Measurements from ENCODE around the gene MDH1B.
"Not testable (repeated sequence)": the region's sequence is repeated elsewhere in the genome, so short reads cannot be mapped to it uniquely, and the experiment has no call there.

Gene MDH1B

GRCh38 chr2:206765242-206766056 lies at the start of gene MDH1B, which contains the start of gene FASTKD2:
TSS of gene MDH1B (minus strand) at chr2:206765328. CDS start at chr2:206765271, 57 bp downstream.
TSS of gene FASTKD2 (plus strand) at chr2:206765606. CDS start at chr2:206766694, 1,088 bp downstream.
- DNase-seq (ENCODE audit: low read depth in 2 of 2) = peak; percentile 67 to 71

DNA sequence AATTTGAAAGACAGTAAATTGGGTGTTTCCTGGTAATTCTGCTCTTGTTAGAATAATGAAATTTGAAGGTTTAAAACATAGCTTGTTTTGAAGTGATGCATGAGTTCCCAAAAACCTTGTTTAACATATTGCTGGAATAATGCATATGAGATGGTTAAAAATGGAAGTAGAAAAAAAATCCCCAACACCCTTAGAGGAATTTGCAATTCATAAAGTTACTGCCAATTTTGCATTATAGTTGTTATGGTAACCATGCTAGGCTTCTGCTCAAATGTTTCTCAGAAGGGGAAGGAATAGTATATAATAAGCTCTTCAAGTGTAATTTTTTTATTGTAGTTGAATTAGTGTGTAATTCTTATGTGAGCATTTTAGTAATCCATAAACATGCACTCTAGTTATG lies 49.4 kb upstream of the MDH1B start:
- no peak for DNase-seq (ENCODE audit: low read depth in 2 of 2)

- DNase-seq (ENCODE audit: low read depth in 2 of 2) = not testable (repeated sequence)
These were observed 47.3 kb upstream of the MDH1B start for GRCh38 chr2:206812471-206812870.

DNA sequence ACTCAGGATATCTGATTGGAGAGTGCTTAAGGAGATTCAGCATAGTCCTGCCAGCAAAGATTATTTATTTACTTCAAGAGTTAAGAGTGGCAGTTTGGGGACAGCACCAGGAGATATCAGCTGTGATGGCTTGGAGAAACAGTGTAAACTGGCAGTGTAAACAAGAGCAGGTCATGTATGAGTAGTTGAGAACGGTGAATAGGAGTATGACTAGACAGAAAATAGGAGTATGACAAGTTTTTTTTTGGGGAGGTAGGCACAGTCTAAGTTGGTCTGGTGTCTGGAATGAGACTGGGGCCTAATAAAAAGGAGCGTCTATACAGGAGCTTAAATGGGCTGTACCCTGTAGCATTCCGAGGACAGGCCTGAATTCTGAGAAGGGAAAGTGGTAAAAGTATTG lies 42.5 kb upstream of the MDH1B start:
- DNase-seq (ENCODE audit: low read depth in 2 of 2) = not testable (repeated sequence)

- no peak for DNase-seq (ENCODE audit: low read depth in 2 of 2)
These were observed 40.9 kb upstream of the MDH1B start for GRCh38 chr2:206805887-206806607.

GRCh38 chr2:206804326-206804725 lies 39.2 kb upstream of the MDH1B start:
- no peak for DNase-seq (ENCODE audit: low read depth in 2 of 2)

- DNase-seq (ENCODE audit: low read depth in 2 of 2) = no peak
These were observed 37.8 kb upstream of the MDH1B start for GRCh38 chr2:206802654-206803514.

DNA sequence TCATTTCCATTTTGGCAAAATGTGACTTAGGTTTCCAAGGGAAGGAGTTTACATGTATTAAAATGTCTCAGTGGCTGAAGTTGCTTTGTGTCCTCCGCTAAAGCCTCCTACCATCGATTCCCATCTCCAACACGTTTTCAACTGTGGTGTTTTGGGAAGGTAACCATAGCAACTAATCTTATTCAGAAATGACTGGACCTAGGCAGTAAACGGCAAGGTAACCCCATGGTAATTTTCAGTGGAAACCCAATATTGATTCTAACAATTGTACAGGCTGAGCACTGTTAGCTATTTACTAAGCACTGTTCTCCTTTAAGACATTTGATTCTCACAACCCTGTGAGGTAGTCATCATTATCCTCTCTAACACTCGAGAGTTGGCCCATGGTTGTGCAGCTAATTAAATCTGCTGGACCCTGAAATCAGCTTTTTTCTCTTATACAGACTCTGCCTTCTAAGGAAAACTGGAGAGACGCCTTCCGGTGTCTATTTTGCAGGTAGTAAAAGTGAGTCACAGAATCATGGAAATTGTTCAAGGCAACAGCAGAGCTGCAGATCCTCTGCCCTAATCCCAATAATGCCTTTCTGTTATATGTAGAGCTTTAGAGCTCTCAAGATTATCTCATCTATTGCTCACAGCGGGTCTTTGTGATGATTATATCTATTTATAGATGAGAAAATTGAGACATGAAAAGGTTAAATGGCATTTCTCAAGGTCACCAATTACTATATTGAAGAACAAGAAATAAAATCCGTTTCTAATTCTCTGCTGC lies 36.5 kb upstream of the MDH1B start:
- DNase-seq (ENCODE audit: low read depth in 2 of 2) = no peak

GRCh38 chr2:206800506-206801417 lies 35.6 kb upstream of the MDH1B start:
- no peak for DNase-seq (ENCODE audit: low read depth in 2 of 2)

- DNase-seq (ENCODE audit: low read depth in 2 of 2) = no peak
These were observed 34.0 kb upstream of the MDH1B start for GRCh38 chr2:206799083-206799482.

- DNase-seq (ENCODE audit: low read depth in 2 of 2) = no peak
These were observed 32.9 kb upstream of the MDH1B start for GRCh38 chr2:206798000-206798399.

DNA sequence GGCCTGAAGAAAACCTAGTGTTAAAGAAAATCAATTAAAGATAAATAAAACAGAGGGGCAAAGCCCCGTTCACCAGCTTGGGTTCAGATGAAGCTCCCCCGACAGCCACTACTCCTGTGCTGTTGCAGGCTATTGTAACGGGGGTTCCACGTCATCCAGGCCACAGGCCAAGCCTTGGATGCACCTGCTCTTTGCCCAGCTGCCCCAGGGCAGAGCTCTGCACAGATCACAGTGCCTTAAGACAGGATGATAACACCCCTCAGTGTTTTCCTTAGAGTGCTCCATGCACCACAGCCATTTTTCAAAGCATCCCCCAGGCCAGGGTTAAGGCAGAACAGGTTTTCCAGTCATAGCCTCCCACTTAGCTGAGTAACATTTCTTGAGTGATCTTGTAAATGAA lies 32.2 kb upstream of the MDH1B start:
- DNase-seq (ENCODE audit: low read depth in 2 of 2) = no peak

DNA sequence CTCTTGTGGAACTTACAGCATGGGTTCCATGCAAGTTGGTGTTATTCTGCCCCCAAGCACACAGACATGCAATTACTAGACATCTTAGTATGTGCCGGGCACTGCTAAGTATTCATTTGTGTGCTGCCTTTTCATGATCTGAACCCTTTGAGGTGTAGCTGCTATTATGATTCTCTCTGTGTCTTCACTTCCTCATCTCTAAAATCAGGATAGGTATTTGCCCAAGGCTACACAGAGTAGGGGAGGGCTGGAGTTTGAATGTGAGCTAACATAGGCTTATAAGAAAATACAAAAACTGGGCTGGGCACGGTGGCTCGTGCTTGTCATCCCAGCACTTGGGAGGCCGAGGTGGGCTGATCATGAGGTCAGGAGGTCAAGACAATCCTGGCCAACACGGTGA lies 27.5 kb upstream of the MDH1B start:
- no peak for DNase-seq (ENCODE audit: low read depth in 2 of 2)

- DNase-seq (ENCODE audit: low read depth in 2 of 2) = no peak
These were observed 25.3 kb upstream of the MDH1B start for GRCh38 chr2:206790311-206790935.

- DNase-seq (ENCODE audit: low read depth in 2 of 2) = no peak
These were observed 19.6 kb upstream of the MDH1B start for GRCh38 chr2:206784559-206785353.

DNA sequence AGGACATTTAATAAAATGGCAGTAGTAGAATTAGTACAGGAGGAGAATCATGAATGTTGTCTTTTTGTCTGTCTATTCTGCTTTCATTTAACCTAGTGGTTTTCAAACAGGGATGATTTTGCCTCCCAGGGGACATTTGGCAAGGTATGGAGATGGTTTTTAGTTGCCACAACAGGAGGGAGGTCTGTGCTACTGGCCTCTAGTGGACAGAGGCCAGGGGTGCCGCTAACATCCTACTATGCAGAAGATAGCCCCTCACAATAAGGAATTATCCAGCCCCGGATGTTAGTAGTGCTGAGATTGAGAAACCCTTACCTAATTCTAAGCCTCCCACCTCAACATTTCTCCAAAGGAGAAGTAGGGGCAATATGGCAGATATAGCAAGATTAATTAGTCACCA lies 18.6 kb upstream of the MDH1B start:
- no peak for DNase-seq (ENCODE audit: low read depth in 2 of 2)

DNA sequence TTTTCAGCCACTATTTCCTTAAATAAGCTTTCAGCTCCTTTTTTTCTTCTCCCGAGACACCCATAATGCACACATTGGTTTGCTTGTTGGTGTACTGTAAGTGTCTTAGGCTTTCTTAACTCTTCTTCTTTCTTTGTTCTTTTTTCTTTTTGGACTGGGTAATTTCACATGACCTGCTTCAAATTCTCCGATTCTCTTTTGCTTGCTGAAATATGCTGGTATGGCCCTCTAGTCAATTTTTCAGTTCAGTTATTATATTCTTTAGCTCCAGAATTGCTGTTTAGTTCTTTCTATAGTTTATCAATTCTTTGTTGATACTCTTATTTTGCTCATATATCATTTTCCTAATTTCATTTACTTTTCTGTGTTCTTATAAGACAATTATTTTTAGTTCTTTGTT lies 15.5 kb upstream of the MDH1B start:
- no peak for DNase-seq (ENCODE audit: low read depth in 2 of 2)

DNA sequence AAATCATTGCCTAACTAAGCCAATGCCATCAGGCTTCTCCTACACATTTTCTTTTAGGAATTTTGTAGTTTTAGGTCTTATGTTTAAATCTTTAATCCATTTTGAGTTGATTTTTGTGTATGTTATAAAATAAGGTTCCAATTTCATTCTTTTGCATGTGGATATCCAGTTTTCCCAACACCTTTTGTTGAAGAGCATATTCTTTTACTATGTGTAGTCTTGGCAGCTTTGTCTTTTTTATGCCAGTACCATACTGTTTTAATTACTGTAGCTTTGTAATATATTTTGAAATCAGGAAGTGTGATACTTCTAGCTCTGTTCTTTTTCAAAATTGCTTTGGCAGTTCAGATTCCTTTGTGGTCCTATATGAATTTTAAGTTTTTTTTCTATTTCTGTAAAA lies 11.3 kb upstream of the MDH1B start:
- DNase-seq (ENCODE audit: low read depth in 2 of 2) = no peak

DNA sequence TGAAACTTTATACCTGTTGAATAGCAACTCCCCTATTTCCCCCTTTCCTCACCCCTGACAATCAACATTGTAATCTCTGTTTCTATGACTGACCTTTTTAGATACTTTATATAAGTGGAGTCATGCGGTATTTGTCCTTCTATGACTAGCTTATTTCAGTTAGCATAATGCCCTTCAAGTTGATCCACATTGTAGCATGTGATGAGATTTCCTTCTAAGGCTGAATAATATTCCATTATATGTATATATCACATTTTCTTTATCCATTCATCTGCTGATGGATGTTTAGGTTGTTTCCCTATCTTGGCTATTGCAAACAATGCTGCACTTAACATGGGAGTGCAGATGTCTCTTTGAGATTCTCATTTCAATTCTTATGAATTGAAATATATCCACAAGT lies 9.7 kb upstream of the MDH1B start:
- no peak for DNase-seq (ENCODE audit: low read depth in 2 of 2)
